GOT3 (cell line): ENCODE measurements around the gene TAB3.

Experiments
- DNase-seq: peaks from one replicate; lab custom pipeline; 2025; ENCODE audit warnings: mixed read lengths; lab: John Stamatoyannopoulos, UW

The TAB3 gene

GRCh38 chrX:30883138-30883537, 5.9 kb downstream of the TAB3 start:
- no peak for DNase-seq

- DNase-seq: no peak
These were observed 7.3 kb downstream of the TAB3 start for GRCh38 chrX:30881797-30882196.

DNA sequence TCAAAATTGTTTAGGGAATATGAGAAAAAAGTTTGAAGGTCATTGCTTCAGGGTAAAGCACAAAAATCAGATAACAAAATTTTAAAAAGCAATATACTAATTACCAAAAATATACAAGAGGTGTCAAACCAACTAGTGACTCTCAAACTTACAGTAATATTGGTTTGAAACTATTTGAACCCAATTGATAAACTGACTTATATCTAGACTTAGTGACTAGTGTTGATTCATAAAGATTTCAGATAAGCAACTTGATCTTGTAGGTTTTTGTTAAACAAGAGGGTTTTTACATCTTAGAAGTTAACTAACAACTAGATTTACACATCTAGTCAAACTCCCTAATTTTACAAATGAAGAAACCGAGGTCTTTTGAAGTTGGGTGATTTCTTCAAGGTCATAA, 7.7 kb downstream of the TAB3 start:
- DNase-seq: no peak

DNA sequence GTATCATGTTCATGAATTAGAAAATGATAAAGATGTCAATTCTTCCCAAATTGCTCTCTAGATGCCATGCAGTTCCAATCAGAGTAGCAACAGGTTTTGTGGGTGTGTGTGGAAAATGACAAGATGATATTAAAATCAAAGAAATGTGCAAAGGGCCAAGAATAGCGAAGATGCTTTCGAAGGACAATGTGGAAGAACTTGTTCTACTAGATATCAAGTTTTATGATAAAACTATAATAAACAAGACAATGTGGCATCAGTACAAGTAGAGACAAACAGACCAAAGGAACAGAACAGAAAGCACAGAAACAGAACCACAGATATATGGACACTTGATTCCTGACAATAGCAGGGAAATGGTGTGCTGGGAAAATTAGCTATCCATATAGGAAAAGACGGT, 9.0 kb downstream of the TAB3 start:
- DNase-seq: no peak

DNA sequence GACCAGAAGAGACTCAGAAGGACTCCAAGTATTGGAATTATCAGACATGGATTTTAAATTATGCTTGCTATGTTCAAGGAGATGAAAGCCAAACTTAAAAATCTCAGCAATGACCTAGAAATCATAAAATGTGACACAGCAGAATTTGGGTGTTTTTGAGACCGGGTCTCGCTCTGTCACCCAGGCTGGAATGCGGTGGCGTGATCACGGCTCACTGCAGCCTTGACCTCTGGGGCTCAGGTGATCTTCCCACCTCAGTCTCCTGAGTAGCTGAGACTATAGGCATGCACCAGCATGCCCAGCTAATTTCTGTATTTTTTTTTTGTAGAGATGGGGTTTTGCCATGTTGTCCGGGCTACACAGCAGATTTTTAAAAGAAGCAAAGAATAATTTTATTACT, 12.7 kb downstream of the TAB3 start:
- no peak for DNase-seq

GRCh38 chrX:30875957-30876356, 13.1 kb downstream of the TAB3 start:
- no peak for DNase-seq

DNA sequence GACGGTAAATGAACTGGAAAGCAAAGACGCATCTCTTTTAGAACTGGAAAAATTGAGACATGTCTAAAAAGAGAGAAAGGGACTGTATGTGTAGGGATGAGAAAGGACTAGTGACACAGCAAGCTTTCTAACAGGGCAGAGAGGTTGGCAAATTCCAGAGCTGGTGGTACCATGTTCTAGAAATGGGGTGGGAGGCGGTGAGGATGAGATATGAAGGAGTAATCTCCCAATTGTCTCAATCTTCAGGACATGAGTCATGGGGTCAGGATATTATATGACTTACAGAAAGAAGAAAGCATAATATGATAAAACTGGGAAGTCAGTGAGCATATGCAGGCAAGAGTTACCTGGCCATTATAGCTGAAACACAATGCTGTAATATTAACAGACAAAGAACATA, 14.2 kb downstream of the TAB3 start:
- no peak for DNase-seq

GRCh38 chrX:30870572-30870971, 18.5 kb downstream of the TAB3 start:
- DNase-seq: no peak

DNA sequence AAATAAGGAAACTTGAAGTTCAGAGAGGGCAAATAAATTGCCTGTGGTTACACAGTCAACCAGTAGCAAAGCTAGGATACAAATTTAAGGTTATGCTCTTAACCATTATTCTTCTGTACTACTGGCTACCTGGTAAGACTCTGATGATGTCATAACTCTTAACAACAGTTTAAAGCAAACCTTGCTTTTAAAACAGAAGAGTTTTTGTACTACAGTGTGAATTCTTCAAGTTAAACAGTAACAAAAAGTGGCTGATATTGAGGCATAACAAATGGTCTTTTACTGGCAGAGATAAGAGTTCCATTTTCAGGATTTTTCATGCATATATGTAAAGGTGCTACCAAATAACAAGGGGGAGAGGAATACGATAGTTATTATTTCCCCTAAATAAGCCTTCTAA, 23.4 kb downstream of the TAB3 start:
- no peak for DNase-seq

DNA sequence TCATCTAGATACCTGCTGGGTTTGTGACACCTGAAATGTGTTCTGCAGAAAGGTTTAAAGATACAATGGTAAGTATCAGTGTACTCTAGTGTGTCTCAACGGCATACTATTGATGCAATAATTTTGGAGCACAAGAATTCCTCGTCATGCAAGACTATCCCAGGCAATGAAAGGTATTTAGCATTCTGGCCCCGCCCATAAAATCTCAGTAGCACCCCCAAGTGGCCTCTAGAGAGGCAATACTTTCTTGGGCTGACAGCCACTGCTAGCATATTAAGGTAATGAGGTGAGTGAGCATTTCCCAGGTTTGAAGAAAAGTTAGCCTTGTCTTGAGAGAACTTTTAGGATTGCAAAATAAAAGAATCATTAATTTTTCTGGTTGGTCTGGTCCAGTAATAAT, 24.0 kb downstream of the TAB3 start:
- no peak for DNase-seq

DNA sequence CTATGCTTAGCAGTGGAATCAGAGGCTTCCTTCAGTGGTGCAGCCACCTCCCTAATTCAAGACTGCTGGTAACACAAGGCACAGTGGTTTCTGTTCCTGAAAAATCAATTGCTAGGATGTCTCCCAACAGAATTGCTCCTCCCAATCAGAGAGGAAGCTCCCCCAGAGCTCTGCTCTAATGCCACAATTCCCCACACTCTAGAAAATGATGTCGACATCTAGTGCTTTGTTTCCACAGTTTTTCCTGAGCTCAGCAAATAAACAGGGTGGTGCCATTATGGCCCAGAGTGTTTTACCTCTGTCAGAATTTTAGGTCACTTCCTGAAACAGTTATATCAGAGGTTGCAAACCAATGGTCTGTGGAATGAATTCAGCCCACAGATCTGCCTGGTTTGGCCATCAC, 24.7 kb downstream of the TAB3 start:
- DNase-seq: no peak

DNA sequence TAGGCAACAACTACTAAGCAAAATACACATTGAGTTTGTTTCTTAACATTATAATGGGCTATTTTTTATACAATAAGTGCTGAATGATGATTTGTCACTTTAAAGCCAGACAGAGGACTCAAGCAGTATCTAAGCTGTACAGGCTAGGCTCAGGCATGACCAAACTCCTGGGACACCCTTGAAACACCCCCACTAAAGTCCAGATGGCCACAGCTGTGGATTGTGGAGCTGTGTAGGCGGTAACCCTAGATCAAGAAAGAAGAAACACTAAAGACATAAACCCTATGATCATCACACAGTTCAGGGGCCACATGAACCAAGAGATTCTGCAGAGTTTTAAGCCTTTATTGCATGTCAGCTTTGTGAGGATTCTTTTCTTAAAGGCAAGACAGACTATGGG, 25.1 kb downstream of the TAB3 start:
- DNase-seq: no peak

DNA sequence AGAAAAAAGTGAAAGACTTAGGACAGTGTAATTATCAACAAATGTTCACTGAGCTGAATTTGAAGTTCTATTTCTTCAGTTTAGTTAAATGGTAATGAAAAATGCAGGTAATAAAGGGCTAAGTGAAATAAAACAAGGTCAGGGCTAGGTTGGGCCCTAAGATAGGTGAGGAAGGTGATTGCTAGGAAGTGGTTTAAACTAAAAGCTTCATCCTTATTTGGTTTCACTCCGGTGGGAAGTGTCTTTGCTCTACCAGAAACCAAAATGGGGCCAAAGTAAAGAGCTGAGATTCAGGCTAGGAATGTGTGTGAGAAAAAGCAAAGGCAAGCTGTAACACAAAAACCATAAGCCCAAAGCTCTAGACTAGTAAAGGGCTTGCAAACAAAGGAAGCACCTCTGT, 31.0 kb downstream of the TAB3 start:
- no peak for DNase-seq

DNA sequence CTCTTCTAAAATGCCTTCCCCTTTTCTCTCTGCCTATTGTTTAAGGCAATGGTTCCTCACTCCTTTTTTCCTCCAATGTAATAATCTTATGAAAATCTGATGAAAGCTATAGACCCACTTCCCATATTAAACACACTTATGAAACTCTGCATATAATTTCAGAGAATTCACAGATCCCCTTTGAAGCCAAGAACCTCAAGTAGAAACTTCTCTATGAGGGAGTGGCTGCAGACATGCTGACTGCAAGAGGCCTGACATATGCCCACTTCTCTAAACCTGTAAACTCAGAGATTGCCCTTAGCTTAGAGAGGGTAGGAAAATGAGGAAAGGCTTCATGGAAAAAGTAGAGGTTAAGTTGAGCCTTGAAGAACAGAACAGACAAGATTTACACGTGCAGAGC, 37.6 kb downstream of the TAB3 start:
- no peak for DNase-seq

- no peak for DNase-seq
These were observed 53.7 kb downstream of the TAB3 start for GRCh38 chrX:30835373-30835772.

DNA sequence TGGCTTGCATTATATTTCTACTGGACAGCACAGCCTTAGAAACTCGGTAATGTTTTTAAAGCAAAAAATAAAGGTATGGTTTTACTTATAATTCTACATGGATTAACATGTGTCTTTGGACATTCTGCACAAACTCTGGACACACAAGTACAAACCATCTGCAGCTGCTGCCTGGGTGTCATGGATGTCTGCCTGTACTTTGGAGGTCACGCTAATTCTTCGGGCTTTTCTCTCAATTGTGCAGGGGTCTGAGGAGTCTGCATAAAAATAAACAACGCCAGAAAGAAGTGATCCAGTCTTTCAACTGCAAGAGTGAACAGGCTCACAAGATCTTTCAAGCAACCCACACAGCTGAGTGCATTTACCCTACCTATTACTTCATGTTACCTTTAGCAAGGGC, 55.2 kb downstream of the TAB3 start:
- DNase-seq: no peak

- no peak for DNase-seq
These were observed 58.0 kb downstream of the TAB3 start for GRCh38 chrX:30831082-30831481.

DNA sequence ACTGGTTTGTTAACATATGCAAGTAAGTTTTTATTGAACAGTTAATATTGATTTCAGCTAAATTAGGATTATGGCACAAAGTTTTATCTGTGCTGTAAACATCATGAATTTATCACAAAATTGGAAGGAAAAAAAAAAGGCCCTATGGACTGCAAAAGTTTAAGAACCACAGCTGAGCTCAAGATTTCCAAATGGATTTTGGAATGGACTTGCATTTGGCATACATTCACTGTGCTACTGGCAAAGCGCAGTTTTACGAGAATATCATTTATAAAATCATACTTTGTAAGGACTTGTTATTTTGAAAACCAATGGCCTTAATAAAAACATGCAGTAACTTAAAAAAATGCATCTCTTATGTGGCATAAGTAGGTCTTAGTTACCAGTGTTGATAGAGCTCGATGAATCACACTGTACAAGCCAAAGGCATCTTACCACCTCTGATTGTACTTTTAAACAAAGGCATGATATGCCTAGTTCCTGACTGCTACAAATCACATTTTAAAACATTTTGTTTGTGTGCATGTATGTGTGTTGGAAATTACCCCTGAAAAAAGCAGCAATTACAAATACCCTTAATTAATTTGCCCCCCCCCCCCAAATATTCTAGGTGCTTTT, 58.6 kb downstream of the TAB3 start:
- DNase-seq: no peak

GRCh38 chrX:30824275-30824674, 64.8 kb downstream of the TAB3 start:
- no peak for DNase-seq

DNA sequence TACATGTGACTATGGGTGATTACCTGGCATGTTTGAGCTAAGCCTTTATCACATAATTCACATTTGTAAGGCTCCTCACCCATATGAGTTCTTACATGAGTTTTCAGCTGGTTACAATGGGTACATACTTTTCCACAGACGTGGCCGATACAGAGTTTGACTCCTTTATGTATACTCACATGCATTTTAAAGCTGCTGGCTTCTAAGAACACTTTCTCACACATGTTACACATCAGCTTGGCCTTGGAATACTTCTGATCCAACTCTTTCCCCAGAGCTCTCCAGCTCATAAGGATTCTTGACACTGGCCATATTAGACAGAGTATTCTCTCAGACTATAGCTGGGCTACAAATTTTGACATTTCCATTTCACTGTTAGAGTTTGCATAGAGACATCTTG, 66.3 kb downstream of the TAB3 start:
- no peak for DNase-seq

GRCh38 chrX:30822068-30822681, 66.9 kb downstream of the TAB3 start:
- no peak for DNase-seq

- no peak for DNase-seq
These were observed 67.9 kb downstream of the TAB3 start for GRCh38 chrX:30821116-30821515.

DNA sequence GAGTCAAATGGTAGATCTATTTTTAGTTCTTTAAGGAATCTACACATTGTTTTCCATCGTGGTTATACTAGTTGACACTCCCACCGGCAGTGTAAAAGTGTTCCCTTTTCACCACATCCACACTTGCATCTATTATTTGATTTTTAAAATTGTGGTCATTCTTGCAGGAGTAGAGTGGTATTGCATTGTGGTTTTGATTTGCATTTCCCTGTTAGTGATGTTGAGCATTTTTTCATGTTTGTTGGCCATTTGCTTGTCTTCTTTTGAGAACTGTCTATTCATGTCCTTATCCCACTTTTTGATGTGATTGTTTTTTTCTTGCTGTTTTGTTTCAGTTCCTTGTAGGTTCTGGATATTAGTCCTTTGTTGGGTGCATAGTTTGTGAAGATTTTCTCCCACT, 70.0 kb downstream of the TAB3 start:
- DNase-seq: no peak

DNA sequence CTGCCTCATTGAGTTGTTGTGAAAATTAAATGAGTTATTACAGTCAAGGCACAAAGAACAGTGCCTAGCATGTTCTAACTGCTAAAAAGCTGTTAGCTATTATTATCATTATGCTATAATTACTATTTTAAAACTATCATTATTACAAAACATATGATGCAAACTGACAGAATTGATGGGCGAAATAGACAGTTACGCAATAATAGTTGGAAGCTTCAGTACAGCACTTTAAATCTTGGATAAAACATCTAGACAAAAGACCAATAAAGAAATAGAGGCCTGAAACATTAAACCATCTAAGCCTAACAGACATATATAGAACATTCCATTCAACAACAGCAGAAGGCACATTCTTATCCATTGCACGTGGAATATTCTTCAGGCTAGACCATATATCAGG, 73.0 kb downstream of the TAB3 start:
- no peak for DNase-seq
